Gastroesophageal sphincter (tissue), 3 donors: ENCODE results near the gene PDE4B.

Source experiments
- CTCF ChIP-seq, 4 experiments: fragments of 200-600 bp in 2 of 4; fragments of 450-650 bp in 2 of 4; sonication (generic) in 1 of 4; IDR thresholded peaks; one replicate each; pipeline ENCODE4 v1.5.1; 2017 to 2019; ENCODE audit warnings: antibody characterized with exemption in 4 of 4, mild to moderate bottlenecking in 2 of 4, moderate library complexity in 2 of 4
- POLR2A ChIP-seq, 2 donors: fragments of 450-650 bp; IDR thresholded peaks; one replicate each; pipeline ENCODE4 v1.6.1; 2017; ENCODE audit warnings: antibody characterized with exemption in 2 of 2, mild to moderate bottlenecking in 2 of 2, moderate library complexity in 1 of 2

- no peak for TF ChIP-seq CTCF (IDR thresholded peaks at IDR 0.05)
- TF ChIP-seq POLR2A (IDR thresholded peaks at IDR 0.05) = no peak
Measured at GRCh38 chr1:65804584-65804983, 11.9 kb downstream of the PDE4B start.
